HEK293 (cell line): ENCODE data around the gene PHF12.

Source experiments
- BCL6B ChIP-seq: fragments of 450-650 bp; formaldehyde crosslinking; IDR thresholded peaks from 2 replicates; pipeline ENCODE4 v1.5.1; 2017; ENCODE audit warnings: missing biosample characterization, missing genetic modification characterization
- CTCF ChIP-seq: fragments of 450-650 bp; formaldehyde crosslinking; IDR thresholded peaks from 2 replicates; pipeline ENCODE4 v1.5.1; 2016; ENCODE audit warnings: missing biosample characterization, missing genetic modification characterization
- ELK4 ChIP-seq: IDR thresholded peaks from 2 replicates; pipeline ENCODE4 v1.6.1; 2011; ENCODE audit warnings: mild to moderate bottlenecking, low read depth, low read length, borderline replicate concordance
- KLF17 ChIP-seq: fragments of 450-650 bp; formaldehyde crosslinking; IDR thresholded peaks from 2 replicates; pipeline ENCODE4 v1.5.1; 2016; ENCODE audit warnings: missing biosample characterization, missing genetic modification characterization
- MEIS1 ChIP-seq: sonication (generic); formaldehyde crosslinking; IDR thresholded peaks from 2 replicates; pipeline ENCODE4 v1.8.1; 2022; ENCODE audit warnings: missing genetic modification reagents, mild to moderate bottlenecking, borderline replicate concordance
- MYNN ChIP-seq: fragments of 450-650 bp; formaldehyde crosslinking; IDR thresholded peaks from 2 replicates; pipeline ENCODE4 v1.5.1; 2016; ENCODE audit warnings: missing biosample characterization, missing genetic modification characterization, borderline replicate concordance
- OVOL3 ChIP-seq: fragments of 450-650 bp; formaldehyde crosslinking; IDR thresholded peaks from 2 replicates; pipeline ENCODE4 v1.5.1; 2016; ENCODE audit warnings: missing biosample characterization, missing genetic modification characterization
- REST ChIP-seq: fragments of 450-650 bp; formaldehyde crosslinking; IDR thresholded peaks from 2 replicates; pipeline ENCODE4 v1.5.1; 2016; ENCODE audit warnings: missing biosample characterization, missing genetic modification characterization
- SCRT1 ChIP-seq: fragments of 450-650 bp; formaldehyde crosslinking; IDR thresholded peaks from 2 replicates; pipeline ENCODE4 v1.5.1; 2016; ENCODE audit warnings: missing biosample characterization, missing genetic modification characterization, borderline replicate concordance
- ZBTB17 ChIP-seq: fragments of 450-650 bp; formaldehyde crosslinking; IDR thresholded peaks from 2 replicates; pipeline ENCODE4 v1.5.1; 2016; ENCODE audit warnings: missing biosample characterization, missing genetic modification characterization
- ZNF138 ChIP-seq: fragments of 450-650 bp; formaldehyde crosslinking; IDR thresholded peaks from 2 replicates; pipeline ENCODE4 v1.5.1; 2016; ENCODE audit warnings: missing biosample characterization, missing genetic modification characterization, borderline replicate concordance
- ZNF248 ChIP-seq: fragments of 450-650 bp; formaldehyde crosslinking; IDR thresholded peaks from 2 replicates; pipeline ENCODE4 v1.5.1; 2017; ENCODE audit warnings: missing biosample characterization, missing genetic modification characterization
- ZNF501 ChIP-seq: fragments of 450-650 bp; formaldehyde crosslinking; IDR thresholded peaks from 2 replicates; pipeline ENCODE4 v1.5.1; 2016; ENCODE audit warnings: missing biosample characterization, missing genetic modification characterization

GRCh38 chr17:28867276-28867675 is 84.0 kb downstream of the PHF12 start:
- TF ChIP-seq ZBTB17 (tag by site-specific recombination) (no peak), OVOL3 (tag by site-specific recombination) (no peak), ELK4 (no peak), REST (tag by site-specific recombination) (no peak), CTCF (no peak), SCRT1 (no peak), ZNF138 (no peak), MEIS1 (CRISPR knock-in tag) (no peak), ZNF248 (no peak), MYNN (tag by site-specific recombination) (no peak), ZNF501 (tag by site-specific recombination) (no peak), KLF17 (tag by site-specific recombination) (no peak), BCL6B (tag by site-specific recombination) (no peak)
